ENCODE measurements around the gene WNT3. TPM values are rescaled to one million over a fixed set of nuclear protein-coding genes. Genes with fewer than 3 reads are reported as not detected.

WNT3 gene
- total and polyA plus RNA-seq, 2 experiments from 2014 or later = 2.7 to 3.4 TPM

- Mint-ChIP-seq H3K36me3 (ENCODE audit: low read depth) (peaks cover 6% of the 10 kb centered on the region; the same call in 2 of the 3 replicates), H3K27me3 (ENCODE audit: insufficient read depth, low read depth, poor library complexity) (peaks cover 30% of the 10 kb centered on the region), H3K4me1 (peaks cover 7% of the 10 kb centered on the region; the same call in 2 of the 3 replicates), H3K9me3 (peaks cover 20% of the 10 kb centered on the region), H3K27ac (no peak overlapping the region), H3K4me3 (no peak overlapping the region)
- Histone ChIP-seq H3K79me2 (replicated peaks; ENCODE audit: insufficient read depth) (no peaks in the 10 kb centered on the region), H3K4me2 (no peak overlapping the region), H3K4me3 (no peak overlapping the region), H4K20me1 (replicated peaks; ENCODE audit: insufficient read depth) (no peaks in the 10 kb centered on the region), H3K4me1 (ENCODE audit: insufficient read depth) (peaks cover 3% of the 10 kb centered on the region; the same call in 1 of the 2 replicates), H2AFZ (no peak overlapping the region), H3K27me3 (ENCODE audit: insufficient read depth) (peaks cover 21% of the 10 kb centered on the region), H3F3A (replicated peaks; ENCODE audit: low read depth) (no peaks in the 10 kb centered on the region; the same call in 1 of the 2 replicates), H3K27ac (ENCODE audit: low read depth) (no peak overlapping the region), H3K36me3 (ENCODE audit: insufficient read depth) (no peaks in the 10 kb centered on the region), H3K9me2 (ENCODE audit: insufficient read depth) (no peaks in the 10 kb centered on the region)
- TF ChIP-seq REST (IDR thresholded peaks at IDR 0.05; ENCODE audit: unreplicated experiment) (no peak), ZNF462 (CRISPR knock-in tag; IDR thresholded peaks at IDR 0.05) (no peak), ZNF114 (CRISPR knock-in tag; IDR thresholded peaks at IDR 0.05) (no peak), ZNF331 (CRISPR knock-in tag; IDR thresholded peaks at IDR 0.05; ENCODE audit: low read depth) (no peak), CTCF (conservative IDR thresholded peaks at IDR 0.05; ENCODE audit: low read depth in 2 of 2) (no peak), CREB1 (CRISPR knock-in tag; IDR thresholded peaks at IDR 0.05; ENCODE audit: low read depth) (no peak), STAT1 (IDR thresholded peaks at IDR 0.05; ENCODE audit: unreplicated experiment) (no peak), ETS1 (IDR thresholded peaks at IDR 0.05) (no peak)
- no peak for ATAC-seq
- DNase-seq (ENCODE audit: low spot score) = no peak
Observed at GRCh38 chr17:46839211-46839610, 20.7 kb upstream of the WNT3 start.
